D721Med (cell line): ENCODE results near the gene ENG.

ENCODE experiments used
- DNase-seq: peaks from one replicate; pipeline ENCODE4 v3.0.0; 2011; ENCODE audit warnings: low spot score; ENCODE audit not compliant: insufficient read length
- FAIRE-seq: peaks from 2 replicates; lab custom pipeline; 2011; peaks lifted over from hg19 to GRCh38; lab: Jason Lieb, UNC
- TF ChIP-seq, protein P1 (sequence below): IDR thresholded peaks from 2 replicates; pipeline ENCODE4 v1.5.1; 2012; ENCODE audit warnings: mild to moderate bottlenecking, control low read depth; ENCODE audit not compliant: insufficient read depth; ENCODE audit errors: missing control alignments

ENG gene

GRCh38 chr9:127862075-127863011, 7.9 kb upstream of the ENG start:
- FAIRE-seq (no peak), DNase-seq (no peak)
- TF ChIP-seq, protein P1, sequence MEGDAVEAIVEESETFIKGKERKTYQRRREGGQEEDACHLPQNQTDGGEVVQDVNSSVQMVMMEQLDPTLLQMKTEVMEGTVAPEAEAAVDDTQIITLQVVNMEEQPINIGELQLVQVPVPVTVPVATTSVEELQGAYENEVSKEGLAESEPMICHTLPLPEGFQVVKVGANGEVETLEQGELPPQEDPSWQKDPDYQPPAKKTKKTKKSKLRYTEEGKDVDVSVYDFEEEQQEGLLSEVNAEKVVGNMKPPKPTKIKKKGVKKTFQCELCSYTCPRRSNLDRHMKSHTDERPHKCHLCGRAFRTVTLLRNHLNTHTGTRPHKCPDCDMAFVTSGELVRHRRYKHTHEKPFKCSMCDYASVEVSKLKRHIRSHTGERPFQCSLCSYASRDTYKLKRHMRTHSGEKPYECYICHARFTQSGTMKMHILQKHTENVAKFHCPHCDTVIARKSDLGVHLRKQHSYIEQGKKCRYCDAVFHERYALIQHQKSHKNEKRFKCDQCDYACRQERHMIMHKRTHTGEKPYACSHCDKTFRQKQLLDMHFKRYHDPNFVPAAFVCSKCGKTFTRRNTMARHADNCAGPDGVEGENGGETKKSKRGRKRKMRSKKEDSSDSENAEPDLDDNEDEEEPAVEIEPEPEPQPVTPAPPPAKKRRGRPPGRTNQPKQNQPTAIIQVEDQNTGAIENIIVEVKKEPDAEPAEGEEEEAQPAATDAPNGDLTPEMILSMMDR: no peak

- FAIRE-seq (no peak), DNase-seq (no peak)
- TF ChIP-seq, protein P1: no peak
Observed at GRCh38 chr9:127860779-127861178, 6.3 kb upstream of the ENG start.

DNA sequence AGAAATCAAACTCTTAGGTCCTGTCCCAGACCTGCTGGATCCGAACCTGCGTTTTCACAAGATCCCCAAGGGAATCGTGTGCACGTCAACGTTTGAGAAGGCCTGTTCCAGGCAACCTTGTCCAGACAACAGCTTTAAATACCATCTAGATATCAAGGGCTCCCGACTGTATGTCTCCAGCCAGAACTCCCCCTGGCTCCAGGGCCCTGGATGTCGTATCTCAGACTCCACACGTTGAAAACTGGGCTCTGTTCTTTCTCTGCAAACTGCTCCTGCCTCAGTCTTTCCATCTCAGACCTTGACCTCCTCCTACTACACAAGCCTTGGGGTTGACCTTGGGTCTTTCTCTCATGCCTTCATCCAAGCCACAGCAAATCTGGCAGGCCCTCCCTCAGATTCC, 5.8 kb upstream of the ENG start:
- FAIRE-seq (no peak), DNase-seq (no peak)
- TF ChIP-seq, protein P1: no peak

DNA sequence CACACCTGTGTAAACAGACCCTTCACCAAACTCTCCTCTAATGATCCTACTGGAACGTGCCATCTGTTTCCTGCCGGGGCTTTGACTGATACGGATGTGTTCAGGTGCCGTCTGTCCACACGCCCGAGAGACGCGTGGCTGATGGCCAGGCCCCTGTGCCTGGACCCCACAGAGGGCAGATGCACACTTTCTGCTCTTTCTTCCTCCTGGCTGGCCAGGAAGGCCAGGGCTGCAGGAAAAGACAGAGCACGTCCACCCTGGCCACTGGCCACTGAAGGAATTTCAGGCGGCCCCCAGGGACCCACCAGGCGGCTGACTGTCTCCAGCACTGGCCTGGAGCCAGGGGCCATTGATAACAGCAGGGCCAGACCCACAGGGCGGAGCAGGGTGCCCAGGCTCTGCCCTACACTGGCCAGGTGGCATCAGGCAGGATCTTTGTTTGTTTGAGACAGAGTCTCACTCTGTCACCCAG, 3.6 kb upstream of the ENG start:
- DNase-seq: no peak
- no peak for FAIRE-seq
- TF ChIP-seq, protein P1: no peak

DNA sequence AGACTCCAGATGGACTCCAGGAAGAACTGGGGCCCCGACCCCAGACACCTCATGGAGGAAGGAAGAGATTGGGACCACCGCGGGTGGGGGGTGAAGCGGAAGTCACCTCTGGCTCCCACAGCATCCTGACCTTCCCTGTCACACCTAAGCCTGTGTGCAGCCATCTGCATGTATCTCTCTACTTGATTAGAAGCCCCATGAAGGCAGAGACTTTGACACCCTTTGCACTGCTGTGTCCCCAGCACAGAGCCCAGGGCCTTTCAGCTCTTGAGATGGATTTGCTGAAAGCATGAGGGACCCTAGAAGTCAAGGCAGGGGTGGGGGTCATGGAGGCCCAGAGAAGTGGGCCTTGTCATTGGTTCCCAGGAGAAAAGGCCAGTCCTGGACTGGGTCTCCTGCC, 2.8 kb upstream of the ENG start:
- DNase-seq (no peak), FAIRE-seq (no peak)
- TF ChIP-seq, protein P1: no peak

GRCh38 chr9:127856729-127857116, 2.3 kb upstream of the ENG start:
- DNase-seq: no peak
- FAIRE-seq: no peak
- TF ChIP-seq, protein P1: no peak
